Gastrocnemius medialis (tissue), 4 donors: ENCODE data around the gene OTUD4.

Source experiments
- CTCF ChIP-seq, 5 experiments: fragments of 450-650 bp in 3 of 5; fragments of 200-600 bp in 2 of 5; sonication (generic) in 2 of 5; IDR thresholded peaks in 4 of 5; conservative IDR thresholded peaks in 1 of 5; 1 replicate in 4 of 5; 2 replicates in 1 of 5; pipeline ENCODE4 v1.5.1; 2016 to 2019; ENCODE audit warnings: antibody characterized with exemption in 5 of 5, mild to moderate bottlenecking in 3 of 5, moderate library complexity in 3 of 5
- POLR2A ChIP-seq, 2 donors: fragments of 450-650 bp; IDR thresholded peaks; one replicate each; pipeline ENCODE4 v1.6.1; 2017; ENCODE audit warnings: antibody characterized with exemption in 2 of 2, mild to moderate bottlenecking in 2 of 2, moderate library complexity in 2 of 2

GRCh38 chr4:145218251-145218650, 37.9 kb upstream of the OTUD4 start:
- TF ChIP-seq CTCF (IDR thresholded peaks at IDR 0.05 in 4 of 5, conservative IDR thresholded peaks at IDR 0.05 in 1 of 5) (no peak), POLR2A (IDR thresholded peaks at IDR 0.05) (no peak)
